GM12872 (cell line): Measurements from ENCODE around the gene ZBTB20.

ENCODE experiments used
- TF ChIP-seq, protein P1 (sequence below): IDR thresholded peaks from 3 replicates; pipeline ENCODE4 v1.5.1; 2011; ENCODE audit warnings: low read depth, mild to moderate bottlenecking, low read length, moderate library complexity; ENCODE audit not compliant: insufficient read depth

ZBTB20 gene

DNA sequence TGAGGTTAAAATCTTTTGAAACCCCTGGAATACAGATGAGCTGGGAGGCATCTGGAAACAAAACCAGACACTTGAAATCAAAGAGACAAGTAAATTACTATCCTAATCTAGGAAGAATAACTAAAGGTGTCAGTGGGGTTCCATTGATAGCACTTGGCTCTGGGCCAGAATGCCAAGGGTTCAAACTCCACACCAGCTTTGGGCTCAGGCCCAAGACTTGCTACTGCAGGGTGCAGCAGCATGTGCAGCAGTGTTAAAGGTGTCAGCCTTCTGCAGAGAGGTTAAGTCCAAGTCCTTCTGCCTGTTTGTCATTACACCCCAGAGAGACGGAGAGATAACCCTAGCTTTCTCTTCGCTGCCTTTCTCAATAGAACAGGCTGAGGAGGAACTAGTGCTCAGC is 579.3 kb downstream of the ZBTB20 start:
- TF ChIP-seq, protein P1, sequence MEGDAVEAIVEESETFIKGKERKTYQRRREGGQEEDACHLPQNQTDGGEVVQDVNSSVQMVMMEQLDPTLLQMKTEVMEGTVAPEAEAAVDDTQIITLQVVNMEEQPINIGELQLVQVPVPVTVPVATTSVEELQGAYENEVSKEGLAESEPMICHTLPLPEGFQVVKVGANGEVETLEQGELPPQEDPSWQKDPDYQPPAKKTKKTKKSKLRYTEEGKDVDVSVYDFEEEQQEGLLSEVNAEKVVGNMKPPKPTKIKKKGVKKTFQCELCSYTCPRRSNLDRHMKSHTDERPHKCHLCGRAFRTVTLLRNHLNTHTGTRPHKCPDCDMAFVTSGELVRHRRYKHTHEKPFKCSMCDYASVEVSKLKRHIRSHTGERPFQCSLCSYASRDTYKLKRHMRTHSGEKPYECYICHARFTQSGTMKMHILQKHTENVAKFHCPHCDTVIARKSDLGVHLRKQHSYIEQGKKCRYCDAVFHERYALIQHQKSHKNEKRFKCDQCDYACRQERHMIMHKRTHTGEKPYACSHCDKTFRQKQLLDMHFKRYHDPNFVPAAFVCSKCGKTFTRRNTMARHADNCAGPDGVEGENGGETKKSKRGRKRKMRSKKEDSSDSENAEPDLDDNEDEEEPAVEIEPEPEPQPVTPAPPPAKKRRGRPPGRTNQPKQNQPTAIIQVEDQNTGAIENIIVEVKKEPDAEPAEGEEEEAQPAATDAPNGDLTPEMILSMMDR: no peak

DNA sequence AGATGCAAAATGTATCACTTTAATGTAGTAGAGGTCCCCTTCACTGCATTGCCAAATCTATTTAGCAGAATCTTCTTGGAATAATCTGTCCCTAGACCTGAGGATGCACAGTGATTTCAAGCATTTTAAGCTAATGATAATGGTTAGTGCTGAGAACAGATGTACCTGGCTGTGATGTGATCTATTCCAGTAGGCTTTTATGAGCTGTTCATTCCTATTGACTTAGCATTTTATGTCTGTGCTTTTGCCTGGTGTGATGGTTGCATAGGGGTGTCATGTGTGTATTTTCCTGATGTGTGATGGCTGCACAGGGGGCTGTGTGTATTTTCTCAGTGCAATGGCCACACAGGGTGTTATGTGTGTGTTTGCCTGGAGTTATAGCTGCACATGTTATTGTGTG is 580.3 kb downstream of the ZBTB20 start:
- TF ChIP-seq, protein P1: no peak

DNA sequence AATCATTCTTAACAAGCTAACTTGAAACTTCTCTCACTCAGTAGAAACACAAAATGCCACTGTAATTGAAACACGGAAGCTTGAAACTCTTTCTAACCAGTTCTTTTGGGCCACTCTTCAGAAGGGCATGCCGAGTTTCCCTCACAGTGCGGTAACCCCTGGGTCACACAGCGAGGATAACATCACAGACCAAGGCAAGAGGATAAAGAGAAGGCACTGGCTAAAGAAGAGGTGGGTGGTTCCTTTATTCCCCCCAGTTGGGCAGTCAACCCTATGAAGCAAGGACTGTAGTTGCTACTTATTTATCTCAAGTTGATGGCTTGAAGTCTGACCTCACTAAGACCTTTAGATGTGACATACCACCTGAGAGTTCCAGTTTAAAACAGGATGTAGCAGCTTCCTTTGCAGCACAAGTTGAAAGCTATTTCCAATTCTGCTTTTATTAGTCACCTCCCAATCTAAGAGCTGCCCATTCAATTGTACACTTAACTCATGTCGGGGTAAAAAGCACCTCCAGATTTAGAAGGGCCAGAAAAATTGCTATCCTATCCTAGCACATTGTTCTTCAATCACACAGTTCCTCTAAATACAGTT is 580.8 kb downstream of the ZBTB20 start:
- TF ChIP-seq, protein P1: no peak

DNA sequence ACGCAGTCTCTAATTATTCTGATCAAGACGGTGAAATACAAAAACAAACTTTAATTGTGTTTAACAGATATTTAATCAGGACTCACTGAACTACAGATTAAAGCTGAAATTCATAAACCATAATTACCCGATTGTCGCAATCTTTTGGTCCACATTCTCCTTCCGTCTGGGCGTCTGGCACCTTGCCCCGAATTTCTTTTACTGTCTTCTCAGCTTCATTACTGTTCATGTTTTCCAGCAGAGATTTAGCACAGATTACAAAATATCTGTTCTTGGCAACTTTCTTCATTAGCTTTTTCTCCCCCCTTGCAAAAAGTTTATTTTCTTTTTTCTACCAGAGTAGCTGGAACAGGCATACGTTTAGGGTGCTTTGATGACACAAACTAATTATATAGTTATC is 581.9 kb downstream of the ZBTB20 start:
- TF ChIP-seq, protein P1: no peak

DNA sequence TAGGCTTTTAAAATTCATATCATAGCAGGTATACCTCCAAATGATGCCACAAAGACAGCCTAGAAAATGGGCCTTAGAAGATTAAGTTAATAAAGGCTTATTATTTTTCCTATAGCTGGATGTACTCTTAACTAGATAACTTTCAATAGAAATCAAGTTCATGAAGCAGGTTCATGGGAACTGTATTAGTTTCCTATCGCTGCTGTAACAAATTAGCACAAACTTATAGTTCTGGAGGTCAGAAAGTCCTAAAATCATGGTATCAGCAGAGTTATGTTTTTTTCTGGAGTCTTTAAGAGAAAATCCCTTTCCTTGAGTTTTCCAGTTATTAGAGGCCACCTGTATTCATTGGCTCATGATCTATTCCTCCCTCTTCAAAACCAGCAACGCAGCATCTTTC is 583.4 kb downstream of the ZBTB20 start:
- TF ChIP-seq, protein P1: no peak

DNA sequence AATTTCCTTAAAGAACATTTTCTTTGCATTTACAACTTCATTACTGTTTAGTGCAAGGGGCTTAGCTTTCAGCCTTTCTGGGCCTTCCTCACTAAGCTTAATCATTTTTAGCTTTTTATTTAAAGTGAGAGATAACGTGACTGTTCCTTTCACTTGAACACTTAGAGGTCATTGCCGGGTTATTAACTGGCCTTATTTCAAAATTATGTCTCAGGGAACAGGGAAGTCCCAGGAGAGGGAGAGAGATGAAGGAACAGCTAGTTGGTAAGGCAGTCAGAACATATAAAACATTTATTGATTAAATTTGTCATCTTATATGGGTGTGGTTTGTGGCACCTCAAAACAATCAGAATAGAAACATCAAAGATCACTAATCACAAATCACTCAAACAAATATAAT is 584.5 kb downstream of the ZBTB20 start:
- TF ChIP-seq, protein P1: no peak

DNA sequence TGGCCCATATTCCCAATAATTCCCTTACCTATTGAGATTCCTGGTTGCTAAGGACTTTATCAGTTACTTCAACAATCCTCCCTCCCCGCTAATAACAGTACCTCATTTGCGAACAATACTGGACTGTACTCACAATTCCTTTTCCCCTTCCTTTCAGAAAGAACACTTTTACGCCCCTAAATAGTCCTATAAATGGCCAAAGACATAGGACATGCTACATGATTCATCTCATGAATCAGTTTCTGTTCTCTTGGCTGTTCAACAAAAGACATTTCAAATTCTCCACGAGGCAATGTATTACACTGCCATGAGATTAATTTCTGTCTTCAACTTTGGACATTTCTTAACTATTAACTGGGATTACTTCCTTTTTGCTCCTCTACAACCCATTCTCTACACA is 588.8 kb downstream of the ZBTB20 start:
- TF ChIP-seq, protein P1: no peak
